HTERT RPE-1 (cell line): Measurements from ENCODE around the gene GJD4.

Experiments
- in situ Hi-C: fragments of 300-500 bp; cut with MboI; formaldehyde crosslinking; loops from 4 replicates; pipeline ENCODE4 v1.14.3; 2020; ENCODE audit warnings: low sequenced_read_pairs

GJD4 gene

GRCh38 chr10:35613597-35614226, 8.6 kb downstream of the GJD4 start:
- in situ Hi-C loops, result no loop called here

GRCh38 chr10:35614312-35614711, 9.2 kb downstream of the GJD4 start:
- in situ Hi-C loops, result no loop called here

GRCh38 chr10:35626971-35627507, 21.9 kb downstream of the GJD4 start:
- in situ Hi-C loops, result no loop called here

- in situ Hi-C loops, result no loop called here
These were observed 26.3 kb downstream of the GJD4 start for GRCh38 chr10:35631404-35631803.

GRCh38 chr10:35632027-35632426, 26.9 kb downstream of the GJD4 start:
- in situ Hi-C loops, result no loop called here

GRCh38 chr10:35633006-35633980, 28.2 kb downstream of the GJD4 start:
- in situ Hi-C loops, result no loop called here

GRCh38 chr10:35635576-35635975, 30.4 kb downstream of the GJD4 start:
- in situ Hi-C loops, result no loop called here

- in situ Hi-C loops, result no loop called here
These were observed 31.8 kb downstream of the GJD4 start for GRCh38 chr10:35636956-35637355.

GRCh38 chr10:35637462-35637861, 32.3 kb downstream of the GJD4 start:
- in situ Hi-C loops, result no loop called here

GRCh38 chr10:35638101-35638500, 33.0 kb downstream of the GJD4 start:
- in situ Hi-C loops, result no loop called here

GRCh38 chr10:35639021-35639727, 34.0 kb downstream of the GJD4 start:
- in situ Hi-C loops, result no loop called here

GRCh38 chr10:35639728-35640401, 34.7 kb downstream of the GJD4 start:
- in situ Hi-C loops, result no loop called here

GRCh38 chr10:35640474-35640873, 35.3 kb downstream of the GJD4 start:
- in situ Hi-C loops, result no loop called here

GRCh38 chr10:35640951-35641675, 36.0 kb downstream of the GJD4 start:
- in situ Hi-C loops, result no loop called here

GRCh38 chr10:35641676-35642034, 36.5 kb downstream of the GJD4 start:
- in situ Hi-C loops, result no loop called here

- in situ Hi-C loops, result no loop called here
These were observed 37.1 kb downstream of the GJD4 start, which contains the start of gene FZD8 for GRCh38 chr10:35642035-35642792. TSS of gene FZD8 (minus strand) at chr10:35642296. CDS start at chr10:35641429, 867 bp downstream.

GRCh38 chr10:35642793-35643114, 37.6 kb downstream of the GJD4 start:
- in situ Hi-C loops, result no loop called here

GRCh38 chr10:35643151-35644049, 38.3 kb downstream of the GJD4 start:
- in situ Hi-C loops, result no loop called here
